ENCODE results near the gene TCTN1.

TCTN1 gene

DNA sequence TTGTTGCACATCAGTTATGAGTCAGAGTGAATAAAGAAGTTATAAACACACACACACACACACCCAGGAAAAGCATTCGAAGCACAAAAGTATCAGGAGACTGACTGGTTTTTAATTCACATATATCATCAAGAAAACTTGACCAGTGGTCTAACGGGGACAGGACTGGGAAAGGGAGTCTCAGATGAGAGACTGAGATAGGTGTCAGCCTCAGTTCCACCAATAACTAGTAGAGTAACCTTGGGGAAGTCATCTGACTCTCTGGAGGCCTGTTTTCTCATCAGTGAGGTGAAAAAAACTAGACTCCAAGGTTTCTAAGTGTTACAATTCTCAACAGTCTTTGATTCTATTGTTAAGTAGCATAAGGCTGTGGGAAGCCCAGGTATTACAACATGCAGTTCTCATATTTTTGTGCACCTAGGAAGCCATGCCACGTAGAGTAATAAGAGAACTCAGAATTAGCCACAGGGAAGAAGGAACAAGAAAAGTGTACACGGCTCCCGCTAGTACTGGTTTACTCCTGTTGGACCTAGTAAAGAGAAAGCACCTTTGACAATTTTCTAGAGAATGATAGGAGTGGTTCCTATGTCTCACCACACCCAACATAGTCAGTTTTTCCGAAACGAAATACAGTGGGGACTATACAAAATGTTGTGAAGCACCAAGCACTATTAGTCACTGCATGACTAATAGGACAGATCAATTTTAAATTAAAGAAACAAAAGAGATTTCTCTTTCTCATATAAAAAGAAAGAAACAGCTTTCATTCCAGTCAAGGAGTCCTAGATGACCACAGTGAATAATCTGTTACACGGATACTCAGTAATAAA lies 35.9 kb upstream of the TCTN1 start:
- no peaks in the 10 kb centered on the region for H4K20me1 ChIP-seq (ENCODE audit: insufficient read depth, low read length)
- H3K4me2 ChIP-seq (ENCODE audit: low read length): peak overlapping the region; percentile 88
- no peaks in the 10 kb centered on the region for H3F3A ChIP-seq (ENCODE audit: insufficient read depth, low read length)
- H3K79me2 ChIP-seq (ENCODE audit: insufficient read depth, low read length): peaks cover 97% of the 10 kb centered on the region
- H3K4me1 ChIP-seq (ENCODE audit: insufficient read depth, low read length, severe bottlenecking): peaks cover 45% of the 10 kb centered on the region
- H3K27me3 ChIP-seq (ENCODE audit: insufficient read depth, low read length): no peaks in the 10 kb centered on the region
- no peaks in the 10 kb centered on the region for H3K9me2 ChIP-seq (ENCODE audit: low read depth, low read length)
- peak overlapping the region; percentile 65 for H3K27ac ChIP-seq (ENCODE audit: low read depth, low read length, poor library complexity, severe bottlenecking)
- H3K9ac ChIP-seq (ENCODE audit: low read length): peak overlapping the region; percentile 24; the same call in 1 of the 2 replicates
- peak overlapping the region; percentile 98 for H3K4me3 ChIP-seq (ENCODE audit: low read depth, low read length, poor library complexity, severe bottlenecking)
- H2AFZ ChIP-seq (ENCODE audit: low read length): no peak overlapping the region
- no peaks in the 10 kb centered on the region for H3K9me3 ChIP-seq (ENCODE audit: low read length)
- H3K36me3 ChIP-seq (ENCODE audit: insufficient read depth, low read length): no peaks in the 10 kb centered on the region; the same call in none of the 2 replicates
- TF ChIP-seq EZH2 (IDR thresholded peaks at IDR 0.05; ENCODE audit: borderline replicate concordance, low read length): no peak
- TF ChIP-seq, protein P1, sequence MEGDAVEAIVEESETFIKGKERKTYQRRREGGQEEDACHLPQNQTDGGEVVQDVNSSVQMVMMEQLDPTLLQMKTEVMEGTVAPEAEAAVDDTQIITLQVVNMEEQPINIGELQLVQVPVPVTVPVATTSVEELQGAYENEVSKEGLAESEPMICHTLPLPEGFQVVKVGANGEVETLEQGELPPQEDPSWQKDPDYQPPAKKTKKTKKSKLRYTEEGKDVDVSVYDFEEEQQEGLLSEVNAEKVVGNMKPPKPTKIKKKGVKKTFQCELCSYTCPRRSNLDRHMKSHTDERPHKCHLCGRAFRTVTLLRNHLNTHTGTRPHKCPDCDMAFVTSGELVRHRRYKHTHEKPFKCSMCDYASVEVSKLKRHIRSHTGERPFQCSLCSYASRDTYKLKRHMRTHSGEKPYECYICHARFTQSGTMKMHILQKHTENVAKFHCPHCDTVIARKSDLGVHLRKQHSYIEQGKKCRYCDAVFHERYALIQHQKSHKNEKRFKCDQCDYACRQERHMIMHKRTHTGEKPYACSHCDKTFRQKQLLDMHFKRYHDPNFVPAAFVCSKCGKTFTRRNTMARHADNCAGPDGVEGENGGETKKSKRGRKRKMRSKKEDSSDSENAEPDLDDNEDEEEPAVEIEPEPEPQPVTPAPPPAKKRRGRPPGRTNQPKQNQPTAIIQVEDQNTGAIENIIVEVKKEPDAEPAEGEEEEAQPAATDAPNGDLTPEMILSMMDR (IDR thresholded peaks at IDR 0.05; ENCODE audit: low read length): no peak

DNA sequence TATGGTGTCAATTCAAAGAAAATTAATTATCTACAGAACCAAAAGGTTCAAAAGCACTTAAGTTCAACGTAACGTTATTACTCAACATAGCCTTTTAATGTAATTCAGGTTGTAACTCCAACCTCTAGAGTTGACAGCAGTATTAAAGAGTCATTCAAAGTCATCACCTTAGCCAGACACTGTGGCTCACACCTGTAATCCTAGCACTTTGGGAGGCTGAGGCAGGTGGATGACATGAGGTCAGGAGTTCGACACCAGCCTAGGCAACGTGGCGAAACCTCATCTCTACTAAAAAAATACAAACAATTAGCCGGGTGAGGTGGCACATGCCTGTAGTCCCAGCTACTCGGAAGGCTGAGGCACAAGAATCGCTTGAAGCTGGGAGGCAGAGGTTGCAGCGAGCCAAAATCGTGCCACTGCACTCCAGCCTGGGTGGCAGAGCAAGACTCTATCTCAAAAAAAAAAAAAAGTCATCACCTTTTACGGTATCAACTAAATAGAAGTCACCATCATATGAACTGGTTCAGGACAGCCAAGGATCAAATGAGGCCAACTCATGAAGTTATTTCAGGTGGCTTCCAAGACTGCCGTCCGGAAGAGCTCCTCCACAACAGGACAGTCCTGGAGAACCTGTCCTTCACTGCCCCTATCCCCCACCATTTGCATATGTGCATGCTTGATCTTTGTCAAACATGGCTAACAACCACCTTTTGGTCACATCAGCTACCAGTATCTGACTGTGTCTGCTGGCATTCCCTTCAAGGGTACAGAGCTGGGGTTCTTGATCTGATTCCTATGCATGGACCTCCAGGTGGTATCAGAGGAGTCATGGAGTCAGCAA lies 35.0 kb upstream of the TCTN1 start:
- Histone ChIP-seq H3K4me2 (ENCODE audit: low read length) (peak overlapping the region; percentile 88), H4K20me1 (ENCODE audit: insufficient read depth, low read length) (no peaks in the 10 kb centered on the region), H3F3A (ENCODE audit: insufficient read depth, low read length) (no peaks in the 10 kb centered on the region), H3K36me3 (ENCODE audit: insufficient read depth, low read length) (no peaks in the 10 kb centered on the region; the same call in none of the 2 replicates), H3K4me3 (ENCODE audit: low read depth, low read length, poor library complexity, severe bottlenecking) (peak overlapping the region; percentile 98), H2AFZ (ENCODE audit: low read length) (no peak overlapping the region), H3K9me3 (ENCODE audit: low read length) (no peaks in the 10 kb centered on the region), H3K9ac (ENCODE audit: low read length) (peak overlapping the region; percentile 24; the same call in 1 of the 2 replicates), H3K9me2 (ENCODE audit: low read depth, low read length) (no peaks in the 10 kb centered on the region), H3K27ac (ENCODE audit: low read depth, low read length, poor library complexity, severe bottlenecking) (peak overlapping the region; percentile 65), H3K79me2 (ENCODE audit: insufficient read depth, low read length) (peaks cover 89% of the 10 kb centered on the region), H3K27me3 (ENCODE audit: insufficient read depth, low read length) (no peaks in the 10 kb centered on the region), H3K4me1 (ENCODE audit: insufficient read depth, low read length, severe bottlenecking) (peaks cover 52% of the 10 kb centered on the region)
- no peak for TF ChIP-seq EZH2 (IDR thresholded peaks at IDR 0.05; ENCODE audit: borderline replicate concordance, low read length)
- TF ChIP-seq, protein P1 (IDR thresholded peaks at IDR 0.05; ENCODE audit: low read length): no peak

DNA sequence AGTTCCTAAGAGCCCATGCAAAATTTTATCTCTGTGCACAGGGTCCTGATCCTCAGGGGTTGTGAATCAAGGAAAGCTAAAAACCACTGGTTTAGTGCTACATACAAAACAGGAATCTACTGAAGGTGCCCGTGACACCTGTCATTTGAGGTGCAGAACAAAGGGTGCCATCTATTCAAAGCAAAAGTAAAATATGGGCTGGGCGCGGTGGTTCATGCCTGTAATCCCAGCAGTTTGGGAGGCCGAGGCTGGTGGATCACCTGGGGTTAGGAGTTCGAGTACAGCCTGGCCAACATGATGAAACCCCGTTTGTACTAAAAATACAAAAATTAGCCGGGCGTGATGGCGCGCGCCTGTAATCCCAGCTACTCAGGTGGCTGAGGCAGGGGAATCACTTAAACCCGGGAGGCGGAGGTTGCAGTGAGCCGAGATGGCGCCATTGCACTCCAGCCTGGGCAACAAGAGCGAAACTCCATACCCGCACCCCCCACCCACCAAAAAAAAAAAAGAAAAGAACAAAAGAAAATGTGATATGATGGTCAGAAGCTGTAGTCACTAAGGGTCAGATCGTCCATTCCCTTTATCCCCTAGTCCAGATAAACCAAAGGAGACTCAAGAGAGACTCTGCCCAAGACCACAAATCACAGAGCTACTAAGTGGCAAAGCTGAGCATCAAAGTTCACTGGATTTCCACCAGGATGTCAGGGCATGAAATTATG lies 34.2 kb upstream of the TCTN1 start:
- Histone ChIP-seq H3K9me2 (ENCODE audit: low read depth, low read length) (no peaks in the 10 kb centered on the region), H3K9me3 (ENCODE audit: low read length) (no peaks in the 10 kb centered on the region), H3K9ac (ENCODE audit: low read length) (peak overlapping the region; percentile 22; the same call in 1 of the 2 replicates), H3K79me2 (ENCODE audit: insufficient read depth, low read length) (peaks cover 81% of the 10 kb centered on the region), H4K20me1 (ENCODE audit: insufficient read depth, low read length) (no peaks in the 10 kb centered on the region), H3F3A (ENCODE audit: insufficient read depth, low read length) (no peaks in the 10 kb centered on the region), H3K4me1 (ENCODE audit: insufficient read depth, low read length, severe bottlenecking) (peaks cover 59% of the 10 kb centered on the region), H3K4me3 (ENCODE audit: low read depth, low read length, poor library complexity, severe bottlenecking) (peak overlapping the region; percentile 98), H3K36me3 (ENCODE audit: insufficient read depth, low read length) (no peaks in the 10 kb centered on the region; the same call in none of the 2 replicates), H3K4me2 (ENCODE audit: low read length) (peak overlapping the region; percentile 88), H3K27me3 (ENCODE audit: insufficient read depth, low read length) (no peaks in the 10 kb centered on the region), H2AFZ (ENCODE audit: low read length) (no peak overlapping the region), H3K27ac (ENCODE audit: low read depth, low read length, poor library complexity, severe bottlenecking) (peak overlapping the region; percentile 65)
- TF ChIP-seq EZH2 (IDR thresholded peaks at IDR 0.05; ENCODE audit: borderline replicate concordance, low read length): no peak
- TF ChIP-seq, protein P1 (IDR thresholded peaks at IDR 0.05; ENCODE audit: low read length): no peak
